NCI-H128 (cell line): ENCODE measurements around the gene PHOSPHO1.

Experiments
- DNase-seq: peaks from one replicate; lab custom pipeline; 2025; ENCODE audit not compliant: unreplicated experiment; lab: John Stamatoyannopoulos, UW

Gene PHOSPHO1

GRCh38 chr17:49244839-49245238 lies 14.3 kb upstream of the PHOSPHO1 start:
- DNase-seq, result no peak

GRCh38 chr17:49242813-49243212 lies 12.2 kb upstream of the PHOSPHO1 start:
- no peak for DNase-seq

GRCh38 chr17:49241692-49242397 lies 11.3 kb upstream of the PHOSPHO1 start:
- no peak for DNase-seq

GRCh38 chr17:49241040-49241439 lies 10.5 kb upstream of the PHOSPHO1 start:
- DNase-seq, result no peak

GRCh38 chr17:49240619-49241018 lies 10.0 kb upstream of the PHOSPHO1 start:
- no peak for DNase-seq

GRCh38 chr17:49239963-49240362 lies 9.4 kb upstream of the PHOSPHO1 start:
- DNase-seq, result no peak

- no peak for DNase-seq
Measured at GRCh38 chr17:49235896-49236295, 5.3 kb upstream of the PHOSPHO1 start.

- no peak for DNase-seq
Measured at GRCh38 chr17:49234509-49235080, 4.0 kb upstream of the PHOSPHO1 start.

GRCh38 chr17:49231563-49231894 lies 942 bp upstream of the PHOSPHO1 start:
- no peak for DNase-seq

GRCh38 chr17:49229805-49230600 lies 584 bp downstream of the PHOSPHO1 start:
- no peak for DNase-seq

GRCh38 chr17:49229076-49229804 lies 1.3 kb downstream of the PHOSPHO1 start:
- DNase-seq, result no peak

- no peak for DNase-seq
Measured at GRCh38 chr17:49227436-49228261, 2.9 kb downstream of the PHOSPHO1 start.

- no peak for DNase-seq
Measured at GRCh38 chr17:49226771-49227435, 3.7 kb downstream of the PHOSPHO1 start.

- no peak for DNase-seq
Measured at GRCh38 chr17:49225554-49226236, 4.9 kb downstream of the PHOSPHO1 start.

GRCh38 chr17:49224997-49225337 lies 5.6 kb downstream of the PHOSPHO1 start:
- no peak for DNase-seq

- DNase-seq, result no peak
Measured at GRCh38 chr17:49224198-49224996, 6.2 kb downstream of the PHOSPHO1 start.

- no peak for DNase-seq
Measured at GRCh38 chr17:49223517-49224197, 6.9 kb downstream of the PHOSPHO1 start.

GRCh38 chr17:49223168-49223516 lies 7.4 kb downstream of the PHOSPHO1 start:
- DNase-seq, result no peak
